ENCODE results near the gene ZBTB9.
A peak's percentile ranks its signal among the peaks of the same experiment; 100 is the strongest.

ZBTB9 gene

DNA sequence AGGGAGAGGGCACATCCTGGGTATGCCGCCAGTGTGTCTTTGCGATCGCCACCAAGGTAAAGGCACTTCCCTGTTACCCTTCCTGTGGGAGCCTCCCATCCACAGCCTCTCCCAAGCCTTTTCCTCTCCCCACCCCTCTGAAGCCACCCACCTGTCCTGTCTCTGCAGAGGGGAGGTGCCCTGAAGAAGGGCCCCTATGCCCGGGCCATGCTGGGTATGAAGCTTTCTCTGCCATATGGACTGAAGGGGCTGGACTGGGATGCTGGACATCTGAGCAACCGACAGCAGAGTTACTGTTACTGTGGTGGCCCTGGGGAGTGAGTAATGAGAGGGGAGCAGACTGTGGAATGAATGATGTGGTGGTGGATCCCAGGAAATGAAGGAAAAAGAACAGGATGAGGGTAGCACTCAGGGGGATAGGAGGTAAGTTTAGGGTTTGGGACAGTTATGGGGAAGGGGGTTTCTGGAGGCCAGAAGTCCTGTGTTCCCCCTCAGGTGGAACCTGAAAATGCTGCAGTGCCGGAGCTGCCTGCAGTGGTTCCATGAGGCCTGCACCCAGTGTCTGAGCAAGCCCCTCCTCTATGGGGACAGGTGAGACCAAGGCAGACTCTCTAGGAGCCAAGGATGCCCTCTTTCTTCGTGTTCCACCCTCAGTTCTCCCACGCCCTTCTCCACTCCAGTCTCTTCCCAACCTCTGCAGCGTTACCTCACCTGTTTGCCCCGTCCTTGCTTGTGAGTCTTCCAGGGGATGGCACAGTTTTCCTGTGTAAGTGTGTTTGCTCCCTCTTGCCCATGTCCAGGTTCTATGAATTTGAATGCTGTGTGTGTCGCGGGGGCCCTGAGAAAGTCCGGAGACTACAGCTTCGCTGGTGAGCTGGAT is 40.9 kb upstream of the ZBTB9 start:
- Histone ChIP-seq H3K4me3 (ENCODE audit: low read depth, low read length) (no peak overlapping the region), H3K27ac (no peak overlapping the region), H3K27me3 (replicated peaks) (no peaks in the 10 kb centered on the region), H3K36me3 (replicated peaks) (peaks cover 34% of the 10 kb centered on the region)
- no peak for DNase-seq
- in situ Hi-C loops (cut with HindIII; ENCODE audit: low pct_ligation_motif_present, low sequenced_read_pairs) = no loop called here
- TF ChIP-seq, protein P1, sequence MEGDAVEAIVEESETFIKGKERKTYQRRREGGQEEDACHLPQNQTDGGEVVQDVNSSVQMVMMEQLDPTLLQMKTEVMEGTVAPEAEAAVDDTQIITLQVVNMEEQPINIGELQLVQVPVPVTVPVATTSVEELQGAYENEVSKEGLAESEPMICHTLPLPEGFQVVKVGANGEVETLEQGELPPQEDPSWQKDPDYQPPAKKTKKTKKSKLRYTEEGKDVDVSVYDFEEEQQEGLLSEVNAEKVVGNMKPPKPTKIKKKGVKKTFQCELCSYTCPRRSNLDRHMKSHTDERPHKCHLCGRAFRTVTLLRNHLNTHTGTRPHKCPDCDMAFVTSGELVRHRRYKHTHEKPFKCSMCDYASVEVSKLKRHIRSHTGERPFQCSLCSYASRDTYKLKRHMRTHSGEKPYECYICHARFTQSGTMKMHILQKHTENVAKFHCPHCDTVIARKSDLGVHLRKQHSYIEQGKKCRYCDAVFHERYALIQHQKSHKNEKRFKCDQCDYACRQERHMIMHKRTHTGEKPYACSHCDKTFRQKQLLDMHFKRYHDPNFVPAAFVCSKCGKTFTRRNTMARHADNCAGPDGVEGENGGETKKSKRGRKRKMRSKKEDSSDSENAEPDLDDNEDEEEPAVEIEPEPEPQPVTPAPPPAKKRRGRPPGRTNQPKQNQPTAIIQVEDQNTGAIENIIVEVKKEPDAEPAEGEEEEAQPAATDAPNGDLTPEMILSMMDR (IDR thresholded peaks at IDR 0.05; ENCODE audit: low read depth, low read length, missing control alignments) = no peak

DNA sequence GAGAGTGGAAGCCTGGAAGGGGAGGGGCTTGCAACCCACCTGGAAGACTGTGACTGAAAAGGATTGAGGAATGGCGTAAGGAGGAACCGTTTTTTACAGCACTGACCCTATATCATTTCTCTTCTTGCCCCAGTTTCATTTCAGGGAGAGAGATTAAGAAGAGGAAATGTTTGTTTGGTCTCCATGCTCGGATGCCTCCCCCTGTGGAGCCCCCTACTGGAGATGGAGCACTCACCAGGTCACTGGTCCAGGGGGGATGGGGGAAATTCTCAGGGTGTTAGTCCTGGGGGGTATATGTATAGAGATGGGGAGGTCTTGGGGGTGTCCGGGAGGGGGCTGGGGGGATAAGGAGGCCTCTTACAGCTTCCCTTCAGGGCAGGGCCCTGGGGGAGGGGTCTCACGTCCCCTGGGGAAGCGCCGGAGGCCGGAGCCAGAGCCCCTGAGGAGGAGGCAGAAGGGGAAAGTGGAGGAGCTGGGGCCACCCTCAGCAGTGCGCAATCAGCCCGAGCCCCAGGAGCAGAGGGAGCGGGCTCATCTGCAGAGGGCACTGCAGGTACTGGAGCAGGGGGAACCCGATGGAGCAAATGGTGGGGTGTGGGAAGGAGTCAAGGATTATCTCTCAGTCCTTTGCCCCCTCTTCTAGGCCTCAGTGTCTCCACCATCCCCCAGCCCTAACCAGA is 39.6 kb upstream of the ZBTB9 start:
- Histone ChIP-seq H3K36me3 (replicated peaks) (peaks cover 34% of the 10 kb centered on the region), H3K27ac (no peak overlapping the region), H3K27me3 (replicated peaks) (no peaks in the 10 kb centered on the region), H3K4me3 (ENCODE audit: low read depth, low read length) (no peak overlapping the region)
- no peak for DNase-seq
- TF ChIP-seq, protein P1 (IDR thresholded peaks at IDR 0.05; ENCODE audit: low read depth, low read length, missing control alignments) = peak; percentile 68
- in situ Hi-C loops (cut with HindIII; ENCODE audit: low pct_ligation_motif_present, low sequenced_read_pairs) = no loop called here

DNA sequence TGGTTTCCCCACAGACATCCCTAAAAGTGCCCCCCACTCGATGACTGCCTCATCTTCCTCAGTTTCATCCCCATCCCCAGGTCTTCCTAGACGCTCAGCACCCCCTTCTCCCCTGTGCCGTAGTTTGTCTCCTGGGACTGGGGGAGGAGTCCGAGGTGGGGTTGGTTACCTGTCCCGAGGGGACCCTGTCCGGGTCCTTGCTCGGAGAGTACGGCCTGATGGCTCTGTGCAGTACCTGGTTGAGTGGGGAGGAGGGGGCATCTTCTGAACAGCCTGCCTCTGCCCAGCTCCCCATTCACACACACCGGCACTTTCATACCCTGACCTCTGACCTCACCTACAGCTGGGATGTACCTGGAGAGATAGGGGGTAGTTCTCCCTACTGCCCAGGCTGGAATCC is 38.5 kb upstream of the ZBTB9 start:
- in situ Hi-C loops (cut with HindIII; ENCODE audit: low pct_ligation_motif_present, low sequenced_read_pairs) = no loop called here
- Histone ChIP-seq H3K27ac (peak overlapping the region; percentile 95), H3K27me3 (replicated peaks) (no peaks in the 10 kb centered on the region), H3K4me3 (ENCODE audit: low read depth, low read length) (peak overlapping the region; percentile 86), H3K36me3 (replicated peaks) (peaks cover 34% of the 10 kb centered on the region)
- DNase-seq = no peak
- TF ChIP-seq, protein P1 (IDR thresholded peaks at IDR 0.05; ENCODE audit: low read depth, low read length, missing control alignments) = no peak

DNA sequence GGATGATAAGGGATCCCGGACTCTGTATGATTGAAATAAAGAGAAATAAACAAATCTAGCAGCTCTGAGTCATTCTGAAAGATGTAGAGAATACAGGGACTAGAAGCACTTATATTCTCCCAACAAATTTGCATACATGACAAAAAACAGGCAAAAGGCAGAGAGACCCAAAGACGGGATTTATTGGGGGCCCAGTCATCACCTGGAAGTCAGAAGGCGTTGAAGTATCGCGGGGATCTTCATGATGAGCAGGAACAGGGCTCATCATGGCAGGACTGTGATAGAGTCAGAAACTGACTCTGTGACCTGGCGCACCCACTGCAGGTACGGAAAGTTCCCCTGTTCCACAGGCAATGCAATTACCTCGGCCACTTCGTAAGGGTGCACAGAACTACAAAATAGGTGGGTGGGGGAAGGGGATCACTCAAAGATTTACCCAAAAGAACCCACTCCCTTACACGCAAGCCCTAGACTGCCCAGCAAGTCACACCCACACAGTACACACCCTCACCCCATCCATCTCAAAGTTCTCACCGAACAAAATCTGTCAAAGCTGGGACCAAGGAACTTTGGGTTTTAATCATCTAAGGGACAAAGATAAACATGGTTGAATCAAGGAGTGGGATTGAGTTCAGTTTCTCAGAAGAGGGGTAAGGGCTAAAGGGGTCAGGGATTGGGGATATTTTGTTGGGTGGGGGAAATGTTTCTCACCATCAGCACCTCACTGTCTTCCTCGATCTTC is 37.8 kb upstream of the ZBTB9 start:
- peak overlapping the region; percentile 95 for H3K27ac ChIP-seq
- H3K27me3 ChIP-seq (replicated peaks) = no peaks in the 10 kb centered on the region
- TF ChIP-seq, protein P1 (IDR thresholded peaks at IDR 0.05; ENCODE audit: low read depth, low read length, missing control alignments) = no peak
- in situ Hi-C loops (cut with HindIII; ENCODE audit: low pct_ligation_motif_present, low sequenced_read_pairs) = no loop called here
- peak overlapping the region; percentile 86 for H3K4me3 ChIP-seq (ENCODE audit: low read depth, low read length)
- peaks cover 34% of the 10 kb centered on the region for H3K36me3 ChIP-seq (replicated peaks)
- no peak for DNase-seq

DNA sequence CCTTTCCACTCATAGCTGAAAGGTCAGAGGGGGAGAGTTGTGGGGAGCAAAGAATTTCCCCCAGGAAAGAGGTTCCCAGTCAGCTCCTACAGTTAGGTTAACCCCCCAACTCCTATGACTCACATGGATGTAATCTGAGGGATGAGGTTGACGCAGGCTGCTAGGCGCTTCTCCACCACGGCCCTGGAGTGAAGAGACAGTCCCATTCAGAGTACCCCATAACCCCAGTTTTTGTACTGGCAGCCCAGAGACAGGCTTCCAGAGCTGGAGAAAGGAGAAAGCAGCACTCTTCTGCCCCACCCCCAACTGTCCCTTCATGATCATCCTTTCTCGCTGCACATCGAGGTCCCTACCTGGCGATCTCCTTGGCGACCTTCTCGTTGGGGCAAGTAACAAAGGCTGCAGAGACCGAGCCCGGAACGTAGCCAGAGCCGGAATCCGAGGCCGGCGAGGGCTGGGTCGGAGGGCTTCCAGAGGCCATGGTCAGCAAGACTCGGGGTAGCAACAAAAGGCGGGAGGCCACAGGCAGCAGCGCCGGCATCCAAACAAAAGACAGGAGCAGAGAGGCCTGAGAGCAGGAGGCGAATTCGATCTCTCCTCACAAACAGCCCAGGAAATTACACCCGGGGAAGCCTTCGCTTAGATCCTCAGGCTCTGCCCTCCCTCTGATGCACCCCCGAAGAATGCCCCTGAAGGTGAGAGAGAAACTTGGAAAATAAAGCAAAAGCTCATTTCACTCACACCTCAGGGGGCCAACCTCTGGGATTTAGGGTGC is 37.1 kb upstream of the ZBTB9 start:
- TF ChIP-seq, protein P1 (IDR thresholded peaks at IDR 0.05; ENCODE audit: low read depth, low read length, missing control alignments) = no peak
- Histone ChIP-seq H3K27ac (peak overlapping the region; percentile 95), H3K36me3 (replicated peaks) (peaks cover 34% of the 10 kb centered on the region), H3K27me3 (replicated peaks) (no peaks in the 10 kb centered on the region), H3K4me3 (ENCODE audit: low read depth, low read length) (peak overlapping the region; percentile 86)
- in situ Hi-C loops (cut with HindIII; ENCODE audit: low pct_ligation_motif_present, low sequenced_read_pairs) = no loop called here
- DNase-seq = peak; percentile 88

All from brain microvascular endothelial cell (primary cell).